ENCODE data around the gene NDST1.

The NDST1 gene

GRCh38 chr5:150603052-150603451, 95.1 kb downstream of the NDST1 start:
- TF ChIP-seq CTCF (IDR thresholded peaks at IDR 0.05), result no peak

GRCh38 chr5:150603491-150603890, 95.6 kb downstream of the NDST1 start:
- DNase-seq, result no peak
- no peak for TF ChIP-seq CTCF (IDR thresholded peaks at IDR 0.05)
- no peak overlapping the region for H3K4me3 ChIP-seq
- intact Hi-C loops (cut with DNase I; ENCODE audit: low total_unique reads), result no loop called here
- peaks cover 0 to 94% (median 55%) of the 10 kb centered on the region in 4 donors for H3K4me1 ChIP-seq
- H3K27me3 ChIP-seq, result no peaks in the 10 kb centered on the region
- no peaks in the 10 kb centered on the region for H3K9me3 ChIP-seq
- H3K36me3 ChIP-seq, result no peaks in the 10 kb centered on the region
- peak overlapping the region; percentile 86 to 100 for H3K27ac ChIP-seq

More at GRCh38 chr5:150603052-150603451, 95.1 kb downstream of the NDST1 start:
- H3K27me3 ChIP-seq, result no peaks in the 10 kb centered on the region
- no peaks in the 10 kb centered on the region for H3K36me3 ChIP-seq
- DNase-seq, result no peak
- no peaks in the 10 kb centered on the region for H3K9me3 ChIP-seq
- H3K4me1 ChIP-seq, result peaks cover 0 to 94% (median 56%) of the 10 kb centered on the region in 4 donors
- intact Hi-C loops (cut with DNase I; ENCODE audit: low total_unique reads), result no loop called here
- peak overlapping the region; percentile 86 to 100 for H3K27ac ChIP-seq
- H3K4me3 ChIP-seq, result no peak overlapping the region

GRCh38 chr5:150604010-150604409, 96.1 kb downstream of the NDST1 start:
- peaks cover 0 to 94% (median 55%) of the 10 kb centered on the region in 4 donors for H3K4me1 ChIP-seq
- intact Hi-C loops (cut with DNase I; ENCODE audit: low total_unique reads), result no loop called here
- TF ChIP-seq CTCF (IDR thresholded peaks at IDR 0.05), result no peak
- peak overlapping the region; percentile 86 to 100 for H3K27ac ChIP-seq
- no peaks in the 10 kb centered on the region for H3K36me3 ChIP-seq
- no peaks in the 10 kb centered on the region for H3K27me3 ChIP-seq
- no peak overlapping the region for H3K4me3 ChIP-seq
- H3K9me3 ChIP-seq, result no peaks in the 10 kb centered on the region
- DNase-seq, result no peak

GRCh38 chr5:150604894-150605440, 97.0 kb downstream of the NDST1 start:
- Histone ChIP-seq H3K27me3 (no peaks in the 10 kb centered on the region), H3K36me3 (no peaks in the 10 kb centered on the region), H3K4me3 (no peak overlapping the region), H3K9me3 (no peaks in the 10 kb centered on the region), H3K27ac (peak overlapping the region; percentile 86 to 100), H3K4me1 (peaks cover 0 to 94% (median 53%) of the 10 kb centered on the region in 4 donors)
- no peak for TF ChIP-seq CTCF (IDR thresholded peaks at IDR 0.05)
- no peak for DNase-seq
- intact Hi-C loops (cut with DNase I; ENCODE audit: low total_unique reads), result no loop called here

GRCh38 chr5:150605546-150605945, 97.6 kb downstream of the NDST1 start:
- Histone ChIP-seq H3K4me3 (no peak overlapping the region), H3K27ac (peak overlapping the region; percentile 86 to 100), H3K27me3 (no peaks in the 10 kb centered on the region), H3K36me3 (no peaks in the 10 kb centered on the region), H3K9me3 (no peaks in the 10 kb centered on the region), H3K4me1 (peaks cover 0 to 94% (median 52%) of the 10 kb centered on the region in 4 donors)
- no peak for DNase-seq
- no peak for TF ChIP-seq CTCF (IDR thresholded peaks at IDR 0.05)
- intact Hi-C loops (cut with DNase I; ENCODE audit: low total_unique reads), result no loop called here

GRCh38 chr5:150606476-150606875, 98.5 kb downstream of the NDST1 start:
- Histone ChIP-seq H3K4me1 (peaks cover 0 to 94% (median 46%) of the 10 kb centered on the region in 4 donors), H3K4me3 (no peak overlapping the region), H3K27me3 (no peaks in the 10 kb centered on the region), H3K9me3 (no peaks in the 10 kb centered on the region), H3K36me3 (no peaks in the 10 kb centered on the region), H3K27ac (peak overlapping the region; percentile 93 to 100)
- no peak for DNase-seq
- TF ChIP-seq CTCF (IDR thresholded peaks at IDR 0.05), result no peak
- intact Hi-C loops (cut with DNase I; ENCODE audit: low total_unique reads), result no loop called here

Data from tibial artery (tissue), 4 donors.